SKM-1 (cell line): Measurements from ENCODE around the gene TLCD3B.

Source experiments
- DNase-seq: peaks from one replicate; lab custom pipeline; 2025; ENCODE audit not compliant: unreplicated experiment; lab: John Stamatoyannopoulos, UW

The TLCD3B gene

GRCh38 chr16:29975134-29975538 is 55.9 kb downstream of the TLCD3B start:
- no peak for DNase-seq
